SJCRH30 (cell line): ENCODE results near the gene OR4C46. TPM values are rescaled to one million over a fixed set of nuclear protein-coding genes. Genes with fewer than 3 reads are reported as not detected.
A peak's percentile ranks its signal among the peaks of the same experiment; 100 is the strongest.
"Not testable (repeated sequence)": the region's sequence is repeated elsewhere in the genome, so short reads cannot be mapped to it uniquely, and the experiment has no call there.

Source experiments
- DNase-seq, 2 experiments: peaks; one replicate each; pipeline ENCODE4 v3.0.0-alpha.2; 2015 to 2020
- H3K27ac ChIP-seq: fragments of 250-450 bp; sonication (Bioruptor Pico); 2 replicates; pipeline ENCODE4 v1.5.1; 2020; ENCODE audit warnings: mild to moderate bottlenecking, moderate library complexity
- H3K27me3 ChIP-seq: fragments of 250-450 bp; sonication (Bioruptor Pico); 2 replicates; pipeline ENCODE4 v1.5.1; 2020; ENCODE audit warnings: mild to moderate bottlenecking, moderate library complexity
- H3K36me3 ChIP-seq: fragments of 250-450 bp; sonication (Bioruptor Pico); 2 replicates; pipeline ENCODE4 v1.5.1; 2020; ENCODE audit warnings: mild to moderate bottlenecking, moderate library complexity
- H3K4me1 ChIP-seq: fragments of 250-450 bp; sonication (Bioruptor Pico); 2 replicates; pipeline ENCODE4 v1.5.1; 2020; ENCODE audit warnings: mild to moderate bottlenecking, moderate library complexity
- H3K4me3 ChIP-seq: fragments of 250-450 bp; sonication (Bioruptor Pico); 2 replicates; pipeline ENCODE4 v1.5.1; 2020; ENCODE audit warnings: mild to moderate bottlenecking, moderate library complexity
- H3K9me3 ChIP-seq: fragments of 250-450 bp; sonication (Bioruptor Pico); replicated peaks from 2 replicates; pipeline ENCODE4 v1.5.1; 2020; ENCODE audit warnings: mild to moderate bottlenecking, moderate library complexity
- total RNA-seq: library from RNA; depleted of rRNA; stranded (reverse); fragments of >200 nt; shearing (Covaris generic); gene quantifications from 2 replicates; pipeline ENCODE4 v1.2.3, GENCODE V29; 2014; rRNA removed

The OR4C46 gene
- not detected in 2 replicates for total RNA-seq

- Histone ChIP-seq H3K27ac (no peak within 1 kb of the TSS), H3K27me3 (no peaks in the 10 kb centered on the region), H3K4me1 (no peaks in the 10 kb centered on the region), H3K9me3 (no peaks in the 10 kb centered on the region), H3K36me3 (no peaks in the 10 kb centered on the region), H3K4me3 (no peak within 1 kb of the TSS)
- no peak for DNase-seq
These were observed at the start of gene OR4C46 for GRCh38 chr11:54603898-54604297. Gene OR4C46, minus strand, starts transcription at chr11:54603998. Its CDS starts 0 bp downstream, at chr11:54603998.

GRCh38 chr11:54645606-54646005 is 41.8 kb upstream of the OR4C46 start:
- H3K36me3 ChIP-seq, DNase-seq, H3K9me3 ChIP-seq, H3K4me3 ChIP-seq, H3K27me3 ChIP-seq, H3K27ac ChIP-seq, H3K4me1 ChIP-seq: not testable (repeated sequence)

- H3K4me1 ChIP-seq, H3K9me3 ChIP-seq, H3K4me3 ChIP-seq, DNase-seq, H3K27ac ChIP-seq, H3K36me3 ChIP-seq, H3K27me3 ChIP-seq: not testable (repeated sequence)
These were observed 42.4 kb downstream of the OR4C46 start for GRCh38 chr11:54561439-54561838.

GRCh38 chr11:54558919-54559318 is 44.9 kb downstream of the OR4C46 start:
- H3K4me1 ChIP-seq: no peaks in the 10 kb centered on the region
- peak; percentile 4 to 27 for DNase-seq
- no peak overlapping the region for H3K27ac ChIP-seq
- no peak overlapping the region for H3K4me3 ChIP-seq
- no peaks in the 10 kb centered on the region for H3K27me3 ChIP-seq
- no peaks in the 10 kb centered on the region for H3K9me3 ChIP-seq
- H3K36me3 ChIP-seq: no peaks in the 10 kb centered on the region

- Histone ChIP-seq H3K9me3 (no peaks in the 10 kb centered on the region), H3K27ac (no peak overlapping the region), H3K4me1 (no peaks in the 10 kb centered on the region), H3K27me3 (no peaks in the 10 kb centered on the region), H3K4me3 (no peak overlapping the region), H3K36me3 (no peaks in the 10 kb centered on the region)
- DNase-seq: peak in 1 of 2 experiments; percentile 10
These were observed 45.4 kb downstream of the OR4C46 start for GRCh38 chr11:54558407-54558806.

Other genes with a start within 250 kb of the OR4C46 start
- not detected in 2 replicates for gene OR4A5, start 102.8 kb upstream of the OR4C46 start, total RNA-seq